K562 (cell line): Measurements from ENCODE around the gene RNF217. TPM values are rescaled to one million over a fixed set of nuclear protein-coding genes. Genes with fewer than 3 reads are reported as not detected.
A peak's percentile ranks its signal among the peaks of the same experiment; 100 is the strongest.

Experiments
- CCNT2 ChIP-seq: IDR thresholded peaks from 2 replicates; pipeline ENCODE4 v1.6.1; 2011; ENCODE audit warnings: borderline replicate concordance, low read depth, mild to moderate bottlenecking, moderate library complexity, mixed read lengths, low read length; ENCODE audit not compliant: insufficient read length; ENCODE audit errors: extremely low read depth
- DPF2 ChIP-seq: fragments of 450-650 bp; IDR thresholded peaks from 2 replicates; pipeline ENCODE4 v1.6.1; 2016
- ELF4 ChIP-seq: fragments of 450-650 bp; formaldehyde crosslinking; IDR thresholded peaks from 2 replicates; pipeline ENCODE4 v1.4.0; 2022; ENCODE audit warnings: missing genetic modification characterization
- EP300 ChIP-seq: IDR thresholded peaks from 2 replicates; pipeline ENCODE4 v1.6.1; 2012; ENCODE audit warnings: low read length, improper control_type of control experiment
- GTF2E2 ChIP-seq: fragments of 200-800 bp; sonication (Bioruptor generic); IDR thresholded peaks from 2 replicates; pipeline ENCODE4 v1.6.1; 2016; ENCODE audit warnings: missing genetic modification characterization, missing compliant biosample characterization
- MEF2A ChIP-seq: IDR thresholded peaks from 2 replicates; pipeline ENCODE4 v1.6.1; 2011; ENCODE audit warnings: low read depth, mild to moderate bottlenecking, low read length, moderate library complexity; ENCODE audit not compliant: control insufficient read depth
- NFATC3 ChIP-seq: fragments of 450-650 bp; IDR thresholded peaks from 2 replicates; pipeline ENCODE4 v1.6.1; 2017; ENCODE audit warnings: mild to moderate bottlenecking
- POLR3G ChIP-seq: IDR thresholded peaks from 2 replicates; pipeline ENCODE4 v1.6.1; 2011; ENCODE audit not compliant: insufficient read length, insufficient replicate concordance; ENCODE audit errors: extremely low read depth
- ZC3H4 ChIP-seq: sonication (generic); formaldehyde crosslinking; IDR thresholded peaks from 2 replicates; pipeline ENCODE4 v1.9.0; 2021; ENCODE audit warnings: missing genetic modification reagents, borderline replicate concordance
- ZEB2 ChIP-seq: fragments of 450-650 bp; IDR thresholded peaks from 2 replicates; pipeline ENCODE4 v1.6.1; 2016
- ZFP30 ChIP-seq: fragments of 250-450 bp; sonication (Bioruptor Pico); IDR thresholded peaks from 2 replicates; pipeline ENCODE4 v1.8.0; 2022; ENCODE audit warnings: moderate library complexity, mild to moderate bottlenecking, inconsistent platforms, borderline replicate concordance
- ZNF766 ChIP-seq: fragments of 200-800 bp; sonication (Bioruptor generic); conservative IDR thresholded peaks from 2 replicates; pipeline ENCODE4 v1.6.1; 2016; ENCODE audit warnings: missing genetic modification characterization, missing compliant biosample characterization
- ZNF830 ChIP-seq: fragments of 250-450 bp; sonication (Bioruptor Pico); IDR thresholded peaks from 2 replicates; pipeline ENCODE4 v1.5.0; 2021; ENCODE audit warnings: mild to moderate bottlenecking
- polyA plus RNA-seq, 8 experiments: library from polyadenylated mRNA; depleted of rRNA in 4 of 8; stranded (reverse) in 5 of 8; unstranded in 3 of 8; fragments of >200 nt; fragmentation: Nextera tagmentation in 2 of 8; fragmentation: Illumina TruSeq in 1 of 8; extraction: Ambion mirVana in 2 of 8; extraction: Trizol in 1 of 8; gene quantifications; 2 replicates each; pipeline versions ENCODE4 v1.2.1 to v1.2.3, GENCODE V29; 2011 to 2014; ENCODE audit warnings: inconsistent platforms in 1 of 8, missing spikeins in 1 of 8
- total RNA-seq, 7 experiments: library from RNA; depleted of rRNA in 6 of 7; stranded (reverse); fragments of >200 nt in 6 of 7; fragmentation: Illumina TruSeq in 2 of 7; extraction: Trizol in 2 of 7; gene quantifications; 2 replicates each; pipeline versions ENCODE4 v1.2.1 to v1.2.3, GENCODE V29; 2011 to 2021; ENCODE audit warnings: low replicate concordance in 1 of 7
- TF ChIP-seq, protein P1 (sequence below), 2 experiments: fragments of 200-800 bp in 1 of 2; sonication (Bioruptor generic) in 1 of 2; sonication (generic) in 1 of 2; formaldehyde crosslinking in 1 of 2; IDR thresholded peaks in 1 of 2; conservative IDR thresholded peaks in 1 of 2; 2 replicates each; pipeline versions ENCODE4 v1.5.0 to v1.6.1; 2016 to 2020; ENCODE audit warnings: missing compliant biosample characterization in 1 of 2, missing genetic modification characterization in 1 of 2, missing genetic modification reagents in 1 of 2
- TF ChIP-seq, protein P2 (sequence below): fragments of 250-450 bp; sonication (Bioruptor Pico); IDR thresholded peaks from 2 replicates; pipeline ENCODE4 v1.4.0; 2020; ENCODE audit warnings: mild to moderate bottlenecking, moderate library complexity
- TF ChIP-seq, protein P3 (sequence below): fragments of 450-650 bp; IDR thresholded peaks from 2 replicates; pipeline ENCODE4 v1.7.1; 2018; ENCODE audit warnings: mild to moderate bottlenecking, low read depth; ENCODE audit not compliant: partially characterized antibody

Gene RNF217
- total and polyA plus RNA-seq, 9 of the 15 experiments (the other 6 are each of a cell fraction or from before 2014, with no cell fraction given), result 2.9 to 25.6 (median 12.0) TPM

DNA sequence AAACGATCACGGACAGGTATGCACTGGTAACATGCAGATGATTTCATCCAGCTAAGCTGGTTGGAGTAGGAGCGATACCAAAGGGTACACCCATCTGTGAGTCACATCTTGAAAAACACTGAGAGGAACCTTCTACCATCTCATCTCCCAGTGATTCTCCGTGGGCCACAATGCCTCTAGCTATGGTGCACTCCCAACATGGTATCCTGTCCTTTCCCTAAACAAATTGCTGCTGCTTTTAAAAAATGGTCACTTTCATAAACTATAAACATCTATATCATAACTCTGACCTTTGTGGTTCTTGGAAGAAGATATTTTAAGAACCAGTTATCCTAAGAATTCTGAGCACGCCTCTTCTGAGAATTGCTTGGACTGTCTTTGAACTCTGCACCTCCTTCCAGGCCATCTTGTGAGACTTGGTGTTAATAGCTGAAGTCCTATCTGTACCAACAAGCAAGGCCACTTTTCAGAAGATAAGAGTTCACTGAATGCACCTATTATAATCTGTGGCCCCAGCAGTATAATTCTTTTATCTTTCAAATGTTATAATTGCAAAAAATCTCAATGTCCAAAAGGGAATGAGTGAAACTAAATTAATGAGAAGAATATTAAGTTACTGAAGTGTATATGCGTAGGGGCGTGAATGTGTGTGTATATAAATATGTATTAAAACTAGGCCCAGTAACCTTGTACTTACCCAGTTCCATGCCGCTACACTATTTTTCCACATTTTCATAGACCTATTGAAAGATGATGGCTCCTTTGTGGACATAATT, 120.9 kb downstream of the RNF217 start (continued):
- TF ChIP-seq, protein P1, sequence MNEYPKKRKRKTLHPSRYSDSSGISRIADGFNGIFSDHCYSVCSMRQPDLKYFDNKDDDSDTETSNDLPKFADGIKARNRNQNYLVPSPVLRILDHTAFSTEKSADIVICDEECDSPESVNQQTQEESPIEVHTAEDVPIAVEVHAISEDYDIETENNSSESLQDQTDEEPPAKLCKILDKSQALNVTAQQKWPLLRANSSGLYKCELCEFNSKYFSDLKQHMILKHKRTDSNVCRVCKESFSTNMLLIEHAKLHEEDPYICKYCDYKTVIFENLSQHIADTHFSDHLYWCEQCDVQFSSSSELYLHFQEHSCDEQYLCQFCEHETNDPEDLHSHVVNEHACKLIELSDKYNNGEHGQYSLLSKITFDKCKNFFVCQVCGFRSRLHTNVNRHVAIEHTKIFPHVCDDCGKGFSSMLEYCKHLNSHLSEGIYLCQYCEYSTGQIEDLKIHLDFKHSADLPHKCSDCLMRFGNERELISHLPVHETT (CRISPR knock-in tag; conservative IDR thresholded peaks at IDR 0.05 in 1 of 2, IDR thresholded peaks at IDR 0.05 in 1 of 2), result peak in 1 of 2 experiments; percentile 58; a peak in 1 of 4 replicates
- TF ChIP-seq ZNF766 (CRISPR knock-in tag), result no peak
- TF ChIP-seq ELF4 (CRISPR knock-in tag), result no peak
- TF ChIP-seq ZC3H4 (CRISPR knock-in tag), result no peak
- TF ChIP-seq GTF2E2 (tag), result peak; percentile 17; the same call in 1 of the 2 replicates
- no peak for TF ChIP-seq POLR3G
- TF ChIP-seq ZNF830 (CRISPR knock-in tag), result no peak
- TF ChIP-seq EP300, result peak; percentile 97
- peak; percentile 95 for TF ChIP-seq DPF2
- TF ChIP-seq CCNT2, result peak; percentile 94
- peak; percentile 13; the same call in 1 of the 2 replicates for TF ChIP-seq NFATC3
- TF ChIP-seq, protein P2, sequence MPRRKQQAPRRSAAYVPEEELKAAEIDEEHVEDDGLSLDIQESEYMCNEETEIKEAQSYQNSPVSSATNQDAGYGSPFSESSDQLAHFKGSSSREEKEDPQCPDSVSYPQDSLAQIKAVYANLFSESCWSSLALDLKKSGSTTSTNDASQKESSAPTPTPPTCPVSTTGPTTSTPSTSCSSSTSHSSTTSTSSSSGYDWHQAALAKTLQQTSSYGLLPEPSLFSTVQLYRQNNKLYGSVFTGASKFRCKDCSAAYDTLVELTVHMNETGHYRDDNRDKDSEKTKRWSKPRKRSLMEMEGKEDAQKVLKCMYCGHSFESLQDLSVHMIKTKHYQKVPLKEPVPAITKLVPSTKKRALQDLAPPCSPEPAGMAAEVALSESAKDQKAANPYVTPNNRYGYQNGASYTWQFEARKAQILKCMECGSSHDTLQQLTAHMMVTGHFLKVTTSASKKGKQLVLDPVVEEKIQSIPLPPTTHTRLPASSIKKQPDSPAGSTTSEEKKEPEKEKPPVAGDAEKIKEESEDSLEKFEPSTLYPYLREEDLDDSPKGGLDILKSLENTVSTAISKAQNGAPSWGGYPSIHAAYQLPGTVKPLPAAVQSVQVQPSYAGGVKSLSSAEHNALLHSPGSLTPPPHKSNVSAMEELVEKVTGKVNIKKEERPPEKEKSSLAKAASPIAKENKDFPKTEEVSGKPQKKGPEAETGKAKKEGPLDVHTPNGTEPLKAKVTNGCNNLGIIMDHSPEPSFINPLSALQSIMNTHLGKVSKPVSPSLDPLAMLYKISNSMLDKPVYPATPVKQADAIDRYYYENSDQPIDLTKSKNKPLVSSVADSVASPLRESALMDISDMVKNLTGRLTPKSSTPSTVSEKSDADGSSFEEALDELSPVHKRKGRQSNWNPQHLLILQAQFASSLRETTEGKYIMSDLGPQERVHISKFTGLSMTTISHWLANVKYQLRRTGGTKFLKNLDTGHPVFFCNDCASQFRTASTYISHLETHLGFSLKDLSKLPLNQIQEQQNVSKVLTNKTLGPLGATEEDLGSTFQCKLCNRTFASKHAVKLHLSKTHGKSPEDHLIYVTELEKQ (CRISPR knock-in tag), result no peak
- peak; percentile 85 for TF ChIP-seq ZEB2
- TF ChIP-seq ZFP30, result no peak
- TF ChIP-seq, protein P3, sequence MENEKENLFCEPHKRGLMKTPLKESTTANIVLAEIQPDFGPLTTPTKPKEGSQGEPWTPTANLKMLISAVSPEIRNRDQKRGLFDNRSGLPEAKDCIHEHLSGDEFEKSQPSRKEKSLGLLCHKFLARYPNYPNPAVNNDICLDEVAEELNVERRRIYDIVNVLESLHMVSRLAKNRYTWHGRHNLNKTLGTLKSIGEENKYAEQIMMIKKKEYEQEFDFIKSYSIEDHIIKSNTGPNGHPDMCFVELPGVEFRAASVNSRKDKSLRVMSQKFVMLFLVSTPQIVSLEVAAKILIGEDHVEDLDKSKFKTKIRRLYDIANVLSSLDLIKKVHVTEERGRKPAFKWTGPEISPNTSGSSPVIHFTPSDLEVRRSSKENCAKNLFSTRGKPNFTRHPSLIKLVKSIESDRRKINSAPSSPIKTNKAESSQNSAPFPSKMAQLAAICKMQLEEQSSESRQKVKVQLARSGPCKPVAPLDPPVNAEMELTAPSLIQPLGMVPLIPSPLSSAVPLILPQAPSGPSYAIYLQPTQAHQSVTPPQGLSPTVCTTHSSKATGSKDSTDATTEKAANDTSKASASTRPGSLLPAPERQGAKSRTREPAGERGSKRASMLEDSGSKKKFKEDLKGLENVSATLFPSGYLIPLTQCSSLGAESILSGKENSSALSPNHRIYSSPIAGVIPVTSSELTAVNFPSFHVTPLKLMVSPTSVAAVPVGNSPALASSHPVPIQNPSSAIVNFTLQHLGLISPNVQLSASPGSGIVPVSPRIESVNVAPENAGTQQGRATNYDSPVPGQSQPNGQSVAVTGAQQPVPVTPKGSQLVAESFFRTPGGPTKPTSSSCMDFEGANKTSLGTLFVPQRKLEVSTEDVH, result no peak
- TF ChIP-seq MEF2A, result peak; percentile 80; the same call in 1 of the 2 replicates
